GM18873 (cell line): Measurements from ENCODE around the gene ABHD6.
"Not testable (repeated sequence)": the region's sequence is repeated elsewhere in the genome, so short reads cannot be mapped to it uniquely, and the experiment has no call there.

Experiments used
- ATAC-seq: cut with Tn5 transposase; IDR thresholded peaks from one replicate; pipeline ENCODE4 v1.9.1; 2021; ENCODE audit warnings: mild to moderate bottlenecking, moderate library complexity, moderate number of reproducible peaks; ENCODE audit not compliant: unreplicated experiment, low FRiP score

The ABHD6 gene

DNA sequence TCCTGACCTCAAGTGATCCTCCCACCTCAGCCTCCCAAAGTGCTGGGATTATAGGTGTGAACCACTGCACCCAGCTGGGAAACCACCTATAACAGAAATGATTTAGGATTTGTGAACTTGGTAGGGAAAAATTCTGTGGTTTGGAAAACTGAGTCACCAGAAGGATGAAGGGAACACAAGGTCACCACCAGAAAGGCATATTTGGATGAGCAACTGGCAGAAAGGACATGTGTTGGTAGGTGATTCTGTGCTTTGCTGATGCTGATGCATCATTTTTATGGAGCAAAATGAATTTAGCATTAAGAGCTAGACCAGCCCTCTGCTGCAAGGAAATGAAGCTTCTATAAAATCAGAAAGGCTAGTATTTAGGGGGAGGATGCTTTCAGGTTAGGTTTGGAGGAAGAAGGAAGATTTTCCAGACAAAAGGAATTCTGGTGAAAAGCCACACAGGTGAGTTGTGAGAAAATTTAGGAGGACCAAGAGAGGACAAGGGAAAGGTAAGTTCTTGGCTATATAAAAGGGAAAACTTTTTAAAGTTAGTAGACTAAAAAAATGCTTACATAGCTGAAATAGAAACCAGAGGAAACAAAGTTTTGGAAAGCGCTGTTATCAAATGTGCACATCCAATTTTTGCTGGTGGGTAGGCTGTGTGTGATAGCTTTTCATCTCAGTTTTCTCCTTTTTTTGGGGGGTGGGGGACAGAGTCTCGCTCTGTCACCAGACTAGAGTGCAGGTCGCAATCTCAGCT is 98.7 kb downstream of the ABHD6 start:
- no peak for ATAC-seq

GRCh38 chr3:58337190-58337589 is 99.6 kb downstream of the ABHD6 start:
- no peak for ATAC-seq

DNA sequence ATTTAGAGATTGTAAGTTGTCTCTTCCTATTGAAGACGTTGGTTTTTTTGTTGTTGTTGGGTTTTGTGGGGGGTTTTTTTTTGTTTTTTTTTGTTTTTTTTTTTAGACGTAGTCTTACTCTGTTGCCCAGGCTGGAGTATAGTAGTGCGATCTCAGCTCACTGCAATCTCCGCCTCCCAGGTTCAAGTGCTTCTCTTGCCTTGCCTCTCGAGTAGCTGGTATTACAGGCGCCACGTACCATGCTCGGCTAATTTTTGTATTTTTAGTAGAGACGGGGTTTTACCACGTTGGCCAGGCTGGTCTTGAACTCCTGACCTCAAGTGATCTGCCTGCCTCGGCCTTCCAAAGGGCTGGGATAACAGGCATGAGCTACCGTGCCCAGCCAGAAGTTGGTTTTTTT is 101.6 kb downstream of the ABHD6 start:
- not testable (repeated sequence) for ATAC-seq

DNA sequence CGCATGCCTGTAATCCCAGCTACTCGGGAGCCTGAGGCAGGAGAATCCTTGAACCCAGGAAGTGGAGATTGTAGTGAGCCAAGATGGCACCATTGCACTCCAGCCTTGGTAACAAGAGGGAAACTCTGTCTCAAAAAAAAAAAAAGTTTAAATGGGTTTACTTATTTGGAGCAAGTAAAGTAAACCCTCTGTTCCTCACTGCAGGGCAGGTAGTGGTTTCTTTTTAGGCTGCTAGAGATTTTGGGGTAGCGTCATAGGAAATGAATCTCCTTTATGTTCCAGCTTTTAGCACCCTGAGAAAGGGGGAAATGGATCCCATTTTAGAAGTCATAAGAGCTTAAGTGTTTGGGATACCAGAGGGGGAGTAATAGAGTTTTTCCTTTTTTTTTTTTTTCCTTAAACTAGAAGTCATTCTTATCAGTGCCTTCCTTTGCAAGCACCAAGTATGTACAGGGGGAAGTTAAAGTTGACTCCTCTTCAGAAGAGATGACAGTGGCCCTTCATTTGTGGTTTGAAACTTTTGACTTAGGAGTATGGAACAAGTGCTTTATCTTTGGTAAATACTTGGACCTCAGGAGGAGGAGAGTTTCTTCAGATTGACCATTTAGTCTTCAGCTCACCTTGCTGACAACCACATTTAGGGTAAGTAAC is 103.1 kb downstream of the ABHD6 start:
- no peak for ATAC-seq

GRCh38 chr3:58341376-58341775 is 103.8 kb downstream of the ABHD6 start:
- ATAC-seq: no peak

GRCh38 chr3:58342676-58343075 is 105.1 kb downstream of the ABHD6 start:
- ATAC-seq: no peak
